Skin epidermis (tissue), 12 donors: Measurements from ENCODE around the gene PKNOX1.
"Not testable (repeated sequence)": the region's sequence is repeated elsewhere in the genome, so short reads cannot be mapped to it uniquely, and the experiment has no call there.

ENCODE experiments used
- H3K27ac ChIP-seq, 21 experiments: fragments of 200-600 bp; sonication (generic) in 11 of 21; one replicate each; pipeline ENCODE4 v1.5.0; 2020; ENCODE audit warnings: mild to moderate bottlenecking in 3 of 21, inconsistent platforms in 2 of 21, moderate library complexity in 2 of 21
- H3K4me3 ChIP-seq, 7 experiments: fragments of 200-600 bp; sonication (generic) in 2 of 7; one replicate each; pipeline ENCODE4 v1.5.0; 2020; ENCODE audit warnings: inconsistent platforms in 2 of 7, mild to moderate bottlenecking in 2 of 7, moderate library complexity in 1 of 7

Gene PKNOX1

DNA sequence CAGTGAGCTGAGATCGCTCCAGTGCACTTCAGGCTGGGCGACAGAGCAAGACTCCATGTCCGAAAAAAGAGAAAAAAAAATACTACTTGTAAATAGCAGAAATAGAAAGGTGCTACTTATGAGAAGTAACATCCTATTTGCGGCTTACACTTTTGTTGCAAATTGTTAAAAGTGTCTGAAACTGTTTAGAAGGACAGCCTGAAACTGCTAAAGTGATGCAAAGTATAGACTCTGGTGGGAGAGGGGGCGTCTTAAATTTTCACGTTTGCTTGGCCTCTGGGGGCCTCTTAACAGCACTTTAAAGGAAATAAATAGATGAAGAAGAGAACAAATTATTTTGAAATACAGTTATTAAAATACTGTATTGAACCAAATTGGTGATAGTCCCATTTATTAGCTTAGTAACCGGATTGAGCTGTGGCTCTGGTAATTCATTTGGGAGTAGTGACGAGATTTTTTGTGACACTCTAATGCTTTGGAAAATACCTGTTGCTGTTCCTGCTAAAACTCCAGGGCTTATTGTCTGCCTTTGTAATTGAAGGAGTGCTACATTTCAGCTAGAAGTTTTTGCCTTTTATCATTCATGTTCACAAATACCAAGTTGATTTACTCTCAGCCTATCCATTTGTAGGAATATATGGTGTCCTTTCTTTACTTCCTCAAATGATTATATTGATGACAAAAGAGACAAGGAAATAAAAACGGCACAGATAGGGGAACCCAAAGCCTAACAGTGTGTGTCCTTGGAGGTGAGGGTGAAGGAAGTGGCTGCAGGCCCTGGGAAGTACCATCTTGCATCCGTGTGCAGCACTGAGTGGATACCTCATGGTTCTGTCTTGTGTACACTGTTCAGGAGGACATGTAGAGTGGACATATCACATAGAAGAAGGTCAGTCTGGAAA lies 6.2 kb downstream of the PKNOX1 start:
- Histone ChIP-seq H3K27ac (peak overlapping the region in 3 of 21 experiments; percentile 7 to 52 (median 49)), H3K4me3 (no peak overlapping the region)

DNA sequence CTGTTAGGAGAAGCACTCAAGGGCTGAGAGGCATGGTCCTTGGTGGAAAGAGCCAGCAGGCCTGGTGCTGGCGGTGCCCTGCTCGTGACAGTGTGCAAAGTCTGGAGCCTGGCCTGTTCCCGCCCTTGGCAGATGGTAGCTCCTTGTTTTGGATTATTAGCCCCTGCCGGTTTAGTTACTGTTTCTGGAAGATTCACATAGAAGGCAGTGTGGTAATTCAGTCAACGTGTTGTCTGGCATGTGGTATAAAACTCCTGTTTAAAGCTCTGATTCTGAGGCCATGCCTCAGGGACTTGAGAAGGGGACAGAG lies 6.8 kb downstream of the PKNOX1 start:
- peak overlapping the region in 2 of 21 experiments; percentile 49 to 52 for H3K27ac ChIP-seq
- H3K4me3 ChIP-seq = no peak overlapping the region

DNA sequence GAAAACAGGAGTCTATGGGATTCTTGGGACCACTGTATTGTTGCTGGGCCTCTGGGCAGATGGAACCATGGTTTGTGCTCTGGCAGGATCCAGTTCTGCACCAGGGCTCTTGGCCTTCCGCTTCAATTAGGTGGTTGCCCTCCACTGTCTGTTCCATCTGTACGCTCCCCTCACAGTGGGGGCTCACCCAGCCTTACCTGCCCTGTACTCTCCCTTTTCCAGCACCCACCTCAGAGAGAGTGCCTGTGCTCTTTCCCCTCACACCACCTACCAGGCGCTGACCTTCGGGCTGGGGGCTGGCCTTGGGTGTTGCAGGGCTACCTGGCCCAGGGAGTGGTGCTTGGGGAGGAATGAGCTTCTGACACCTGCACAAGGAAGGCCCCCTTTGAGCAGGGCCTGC lies 7.5 kb downstream of the PKNOX1 start:
- Histone ChIP-seq H3K27ac (peak overlapping the region in 3 of 21 experiments; percentile 7 to 27 (median 22)), H3K4me3 (no peak overlapping the region)

DNA sequence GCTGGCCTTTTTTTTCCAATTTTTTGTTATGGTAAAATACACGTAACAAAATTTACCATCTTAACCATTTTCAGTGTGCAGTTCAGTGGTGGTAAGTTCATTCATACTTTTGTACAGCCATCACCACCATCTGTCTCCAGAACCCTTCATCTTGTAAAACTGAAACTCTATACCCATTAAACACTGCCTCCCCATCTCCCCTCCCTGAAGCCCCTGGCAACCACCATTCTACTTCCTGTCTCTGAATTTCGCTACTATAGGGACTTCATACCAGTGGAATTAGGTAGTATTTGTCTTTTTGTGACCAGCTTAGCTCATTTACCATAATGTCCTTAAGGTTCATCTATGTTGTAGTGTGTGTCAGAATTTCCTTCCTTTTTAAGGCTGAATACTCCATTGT lies 8.7 kb downstream of the PKNOX1 start:
- Histone ChIP-seq H3K4me3 (no peak overlapping the region), H3K27ac (no peak overlapping the region)

DNA sequence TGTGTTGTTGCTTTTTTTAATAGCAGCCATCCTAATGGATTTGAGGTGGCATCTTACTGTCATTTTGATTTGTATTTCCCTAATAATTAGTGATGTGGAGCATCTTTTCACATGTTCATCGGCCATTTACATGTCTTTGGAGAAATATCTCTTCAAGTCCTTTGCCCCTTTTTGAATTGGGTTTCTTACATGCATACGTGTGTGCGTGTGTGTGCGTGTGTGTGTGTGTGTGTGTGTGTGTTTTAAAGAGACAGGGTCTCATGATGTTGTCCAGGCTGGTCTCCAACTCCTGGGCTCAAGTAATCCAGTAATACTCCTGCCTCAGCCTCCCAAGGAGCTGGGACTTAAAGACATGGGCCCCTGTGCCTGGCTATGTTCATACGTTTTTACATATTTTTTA lies 9.5 kb downstream of the PKNOX1 start:
- no peak overlapping the region for H3K4me3 ChIP-seq
- no peak overlapping the region for H3K27ac ChIP-seq

DNA sequence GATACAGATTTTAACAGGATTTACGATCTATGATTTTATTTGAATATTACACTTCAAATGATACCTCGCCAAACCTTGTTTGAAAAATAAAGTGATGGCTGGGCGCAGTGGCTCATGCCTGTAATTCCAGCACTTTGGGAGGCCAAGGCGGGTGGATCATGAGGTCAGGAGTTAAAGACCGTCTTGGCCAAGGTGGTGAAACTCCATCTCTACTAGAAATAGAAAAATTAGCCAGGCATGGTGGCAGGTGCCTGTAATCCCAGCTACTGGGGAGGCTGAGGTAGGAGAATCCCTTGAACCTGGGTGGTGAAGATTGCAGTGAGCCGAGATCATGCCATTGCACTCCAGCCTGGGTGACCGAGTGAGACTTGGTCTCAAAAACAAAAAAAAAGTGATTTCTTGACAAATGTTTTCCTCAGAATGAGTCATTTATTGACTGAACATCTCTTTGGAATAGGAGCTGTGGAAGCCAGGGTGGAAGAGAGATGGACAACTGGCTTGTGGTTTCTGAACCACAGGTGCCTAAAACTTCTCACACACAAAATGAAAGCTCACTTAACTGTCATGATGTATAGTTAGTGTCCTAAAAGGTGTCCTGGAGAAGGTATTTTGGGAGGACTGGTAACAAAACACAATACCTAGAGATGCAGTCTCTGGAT lies 11.9 kb downstream of the PKNOX1 start:
- H3K27ac ChIP-seq = no peak overlapping the region
- no peak overlapping the region for H3K4me3 ChIP-seq

DNA sequence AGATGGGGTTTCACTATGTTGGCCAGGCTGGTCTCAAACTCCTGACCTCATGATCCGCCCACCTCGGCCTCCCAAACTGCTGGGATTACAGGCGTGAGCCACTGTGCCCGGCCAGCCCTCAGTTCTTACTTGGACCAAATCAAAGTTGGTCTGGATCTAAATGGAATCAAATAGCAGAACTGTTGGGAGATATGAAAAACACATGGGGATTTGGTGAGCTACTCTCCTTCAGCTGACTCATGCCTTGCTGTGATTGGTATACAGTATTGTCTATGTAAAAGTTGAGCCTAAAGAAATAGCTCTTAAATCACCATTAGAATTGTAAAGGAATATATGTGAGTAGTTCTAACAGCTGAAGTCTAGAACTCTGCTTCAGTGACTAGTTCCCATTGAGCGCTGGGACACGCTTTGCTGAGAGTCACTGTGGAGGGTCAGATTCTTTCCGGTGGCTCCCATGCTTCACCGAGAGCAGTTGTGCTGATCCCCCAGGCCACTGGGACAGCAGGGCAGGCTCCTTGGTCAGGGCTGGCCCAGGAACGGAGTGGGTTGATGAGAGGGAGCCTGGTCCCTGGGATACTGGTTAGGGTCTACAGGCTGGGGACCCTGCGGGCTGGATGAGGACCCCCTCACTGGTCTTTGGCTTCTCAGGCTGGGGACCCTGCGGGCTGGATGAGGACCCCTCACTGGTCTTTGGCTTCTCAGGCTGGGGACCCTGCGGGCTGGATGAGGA lies 14.0 kb downstream of the PKNOX1 start:
- peak overlapping the region in 1 of 21 experiments; percentile 29 for H3K27ac ChIP-seq
- H3K4me3 ChIP-seq = no peak overlapping the region

DNA sequence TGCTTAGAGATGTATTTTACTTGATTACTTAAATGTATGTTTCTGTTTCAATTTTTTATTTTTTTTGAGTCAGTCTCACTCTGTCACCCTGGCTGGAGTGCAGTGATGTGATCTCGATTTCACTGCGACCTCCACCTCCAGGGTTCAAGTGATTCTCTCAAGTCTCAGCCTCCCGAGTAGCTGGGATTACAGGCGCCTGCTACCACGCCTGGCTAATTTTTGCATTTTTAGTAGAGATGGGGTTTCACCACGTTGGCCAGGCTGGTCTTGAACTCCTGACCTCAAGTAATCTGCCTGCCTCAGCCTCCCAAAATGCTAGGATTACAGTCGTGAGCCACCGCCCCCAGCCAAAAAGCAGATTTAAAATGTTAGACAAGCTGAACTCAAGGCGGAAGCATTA lies 15.0 kb downstream of the PKNOX1 start:
- H3K4me3 ChIP-seq, H3K27ac ChIP-seq: not testable (repeated sequence)

DNA sequence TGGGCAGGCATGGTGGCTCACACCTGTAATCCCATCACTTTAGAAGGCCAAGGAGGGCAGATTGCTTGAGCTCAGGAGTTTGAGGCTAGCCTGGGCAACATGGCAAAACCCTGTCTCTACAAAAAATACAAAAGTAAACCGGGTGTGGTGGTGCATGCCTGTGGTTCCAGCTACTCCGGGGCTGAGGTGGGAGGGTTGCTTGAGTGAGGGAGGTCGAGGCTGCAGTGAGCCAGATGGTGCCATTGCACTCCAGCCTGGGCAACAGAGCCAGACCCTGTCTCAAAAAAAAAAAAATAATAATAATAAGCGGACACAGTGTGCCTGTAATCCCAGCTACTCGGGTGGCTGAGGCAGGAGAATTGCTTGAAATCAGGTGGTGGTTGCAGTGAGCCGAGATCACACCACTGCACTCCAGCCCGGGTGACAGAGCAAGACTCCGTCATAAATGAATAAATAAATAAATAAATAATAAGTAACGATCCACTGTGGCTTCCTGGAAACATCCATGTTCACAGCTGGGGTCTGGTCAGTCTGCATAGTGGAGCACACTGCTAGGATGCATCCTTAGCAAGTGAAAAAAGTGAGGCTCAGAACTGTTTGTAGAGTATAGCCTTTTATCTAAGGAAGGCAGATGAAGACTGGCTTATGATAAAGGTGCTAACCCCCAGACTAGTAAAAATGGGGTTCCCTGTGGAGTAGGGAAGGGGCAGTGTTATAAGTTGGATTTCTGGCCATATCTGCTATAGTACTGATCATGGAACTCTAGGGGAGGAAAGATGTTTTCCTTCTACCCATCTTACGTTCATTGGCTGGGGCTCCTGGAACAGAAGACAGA lies 15.7 kb downstream of the PKNOX1 start:
- H3K4me3 ChIP-seq = no peak overlapping the region
- no peak overlapping the region for H3K27ac ChIP-seq

DNA sequence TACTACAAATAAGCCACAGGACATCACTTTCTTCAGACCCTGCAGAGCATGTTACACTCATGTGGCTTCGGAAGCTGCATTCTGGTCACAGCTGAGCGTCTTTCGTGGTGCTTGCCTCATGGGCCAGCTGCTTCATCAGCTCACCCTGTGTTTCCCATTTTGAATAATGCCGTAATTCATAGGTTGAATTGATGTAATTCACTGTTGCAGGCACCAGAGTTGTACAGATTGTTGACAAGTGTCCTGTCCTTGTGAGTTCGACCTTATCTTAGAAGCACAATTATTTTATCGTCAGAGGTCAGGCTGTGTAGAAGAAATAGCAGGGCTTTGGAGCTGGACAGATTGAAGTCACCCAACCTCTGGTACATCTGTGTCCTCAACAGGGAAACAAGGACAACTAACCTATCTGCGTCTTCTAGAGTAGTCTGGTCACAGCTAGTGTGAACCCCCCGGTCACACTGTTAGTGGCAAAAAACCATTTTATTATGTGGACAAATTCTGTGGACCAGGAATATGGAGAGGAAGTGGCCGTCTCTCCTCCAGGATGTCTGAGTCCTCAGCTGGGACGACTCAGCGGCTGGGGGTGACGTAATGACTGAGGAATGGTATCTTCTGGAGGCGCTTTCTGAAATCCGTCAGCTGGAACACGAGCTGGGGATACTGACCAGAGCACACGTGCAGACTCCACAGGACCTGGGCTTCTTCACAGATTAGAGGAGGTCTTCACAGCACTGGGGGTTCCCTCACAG lies 17.8 kb downstream of the PKNOX1 start:
- Histone ChIP-seq H3K4me3 (no peak overlapping the region), H3K27ac (peak overlapping the region in 3 of 21 experiments; percentile 3 to 24 (median 19))

DNA sequence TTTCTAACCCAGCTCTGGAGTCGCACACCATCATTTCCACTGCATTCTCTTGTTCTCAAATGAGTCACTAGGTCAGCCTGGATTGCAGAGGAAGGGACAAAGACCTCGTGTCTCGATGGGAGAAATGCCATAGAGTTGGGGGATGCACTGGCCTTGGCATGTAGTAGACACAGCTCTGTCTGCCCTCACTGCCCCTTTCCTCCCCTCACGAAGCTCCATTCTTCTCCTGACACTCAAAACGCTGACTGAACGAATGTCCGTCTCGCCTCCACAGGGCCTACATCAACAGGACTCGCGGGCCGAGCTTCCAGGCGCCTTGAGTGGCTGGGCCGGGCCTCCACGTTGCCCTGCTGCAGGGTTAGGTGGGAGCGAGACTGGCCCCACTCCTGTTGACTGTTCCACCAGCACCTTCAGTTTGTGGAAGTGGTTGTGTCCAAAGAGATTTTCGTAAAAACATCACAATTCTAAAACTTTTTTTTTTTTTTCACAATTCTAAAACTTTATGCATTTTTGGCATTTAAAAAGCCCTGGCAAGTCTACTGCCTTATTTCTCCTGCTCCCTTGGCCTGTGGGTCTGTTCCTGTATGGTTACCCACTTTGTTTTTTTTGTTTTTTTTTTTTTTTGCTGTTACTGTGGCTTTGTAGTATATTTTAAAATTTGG lies 18.8 kb downstream of the PKNOX1 start:
- H3K4me3 ChIP-seq = no peak overlapping the region
- H3K27ac ChIP-seq = no peak overlapping the region

DNA sequence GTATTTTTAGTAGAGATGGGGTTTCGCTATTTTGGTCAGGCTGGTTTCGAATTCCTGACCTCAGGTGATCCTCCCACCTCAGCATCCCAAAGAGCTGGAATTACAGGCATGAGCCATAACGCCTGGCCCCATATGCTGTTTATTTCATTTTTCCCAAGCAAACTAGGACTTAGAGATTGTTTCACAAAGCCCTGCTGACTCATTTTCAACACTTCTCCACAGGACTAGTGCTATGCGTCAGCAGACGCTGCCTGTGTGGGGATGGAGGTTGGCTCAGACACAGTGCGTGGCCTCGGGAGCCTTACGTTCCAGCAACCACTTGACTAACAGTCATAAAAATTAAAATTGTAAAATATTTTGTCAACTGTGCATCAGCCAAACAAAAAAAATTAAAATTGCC lies 22.7 kb downstream of the PKNOX1 start:
- Histone ChIP-seq H3K27ac (peak overlapping the region in 5 of 21 experiments; percentile 23 to 57 (median 50)), H3K4me3 (no peak overlapping the region)

DNA sequence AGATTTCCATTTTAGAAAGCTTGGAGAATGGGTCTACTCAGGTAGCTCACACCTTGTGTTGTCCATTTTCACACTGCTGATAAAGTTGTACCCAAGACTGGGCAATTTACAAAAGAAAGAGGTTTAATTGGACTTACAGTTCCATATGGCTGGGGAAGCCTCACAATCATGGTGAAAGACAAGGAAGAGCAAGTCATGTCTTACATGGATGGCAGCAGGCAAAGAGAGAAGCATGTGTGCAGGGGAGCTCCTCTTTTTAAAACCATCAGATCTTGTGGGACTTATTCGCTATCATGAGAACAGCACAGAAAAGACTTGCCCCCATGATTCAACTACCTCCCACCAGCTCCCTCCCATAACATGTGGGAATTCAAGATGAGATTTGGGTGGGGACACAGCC lies 23.6 kb downstream of the PKNOX1 start:
- H3K4me3 ChIP-seq = not testable (repeated sequence)
- peak overlapping the region in 2 of 21 experiments; percentile 22 to 64 for H3K27ac ChIP-seq

DNA sequence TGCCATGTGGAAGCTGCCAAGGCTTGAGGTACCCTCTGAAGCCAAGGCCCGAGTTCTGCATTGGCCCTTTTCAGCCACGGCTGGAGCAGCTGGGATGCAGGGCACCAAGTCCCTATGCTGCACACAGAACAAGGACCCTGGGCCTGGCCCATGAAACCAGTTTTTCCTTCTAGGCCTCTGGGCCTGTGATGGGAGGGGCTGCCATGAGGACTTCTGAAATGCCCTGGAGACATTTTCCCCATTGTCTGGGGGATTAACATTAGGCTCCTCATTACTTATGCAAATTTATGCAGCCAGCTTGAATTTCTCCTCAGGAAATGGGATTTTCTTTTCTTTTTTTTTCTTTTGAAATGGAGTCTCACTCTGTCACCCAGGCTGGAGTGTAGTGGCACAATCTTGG lies 24.8 kb downstream of the PKNOX1 start:
- H3K4me3 ChIP-seq, H3K27ac ChIP-seq: not testable (repeated sequence)

DNA sequence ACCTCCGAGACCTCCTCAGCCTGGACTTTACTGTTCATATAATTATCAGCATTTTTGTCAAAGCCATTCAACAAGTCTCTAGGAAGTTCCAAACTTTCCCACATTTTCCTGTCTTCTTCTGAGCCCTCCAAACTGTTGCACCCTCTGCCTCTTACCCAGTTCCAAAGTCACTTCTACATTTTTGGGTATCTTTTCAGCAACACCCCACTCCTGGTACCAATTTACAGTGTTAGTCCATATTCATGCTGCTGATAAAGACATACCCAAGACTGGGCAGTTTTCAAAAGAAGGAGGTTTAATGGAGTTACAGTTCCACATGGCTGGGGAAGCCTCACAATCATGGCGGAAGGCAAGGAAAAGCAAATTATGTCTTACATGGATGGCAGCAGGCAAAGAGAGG lies 25.7 kb downstream of the PKNOX1 start:
- H3K4me3 ChIP-seq = not testable (repeated sequence)

DNA sequence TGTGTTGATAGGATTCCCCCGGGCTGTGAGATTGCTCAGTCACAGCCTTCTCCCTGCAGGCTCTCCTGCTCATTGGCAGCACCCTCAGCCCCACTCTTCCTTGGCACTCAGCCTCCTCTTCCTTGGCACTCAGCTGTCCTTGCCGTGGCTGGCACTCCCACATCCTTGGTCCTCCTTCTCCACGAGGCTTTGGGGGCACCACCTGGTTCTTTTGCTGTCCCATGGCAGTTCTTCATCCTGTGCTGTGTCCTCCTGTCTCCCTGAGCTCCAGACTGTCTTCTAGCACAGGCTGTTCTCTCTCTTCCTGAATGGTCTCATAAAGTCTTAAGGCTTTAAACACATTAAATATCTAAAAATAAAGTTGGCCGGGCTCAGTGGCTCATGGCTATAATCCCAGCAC lies 27.0 kb downstream of the PKNOX1 start:
- Histone ChIP-seq H3K4me3 (no peak overlapping the region), H3K27ac (no peak overlapping the region)

More for the DNA sequence above, 25.7 kb downstream of the PKNOX1 start:
- not testable (repeated sequence) for H3K27ac ChIP-seq

DNA sequence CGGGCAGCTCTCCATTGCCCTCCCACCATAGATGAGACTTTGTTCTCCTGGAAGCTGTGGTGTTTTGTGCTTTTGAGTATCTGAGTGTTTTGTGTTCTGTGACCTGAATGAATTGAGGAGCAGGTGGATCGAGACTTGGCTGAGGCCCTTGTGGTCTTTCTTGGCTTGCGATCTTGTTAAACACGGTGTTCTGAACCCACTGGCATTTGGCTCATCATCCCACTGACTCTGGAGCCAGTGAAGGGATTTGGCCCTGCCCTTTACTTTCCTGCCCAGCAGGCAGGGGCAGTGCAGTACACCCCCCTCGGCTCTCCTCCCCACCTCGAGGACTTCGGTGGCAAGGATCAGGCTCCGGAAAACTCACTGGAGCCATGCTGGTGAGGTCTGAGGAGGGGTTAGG lies 30.6 kb downstream of the PKNOX1 start:
- Histone ChIP-seq H3K4me3 (no peak overlapping the region), H3K27ac (no peak overlapping the region)

DNA sequence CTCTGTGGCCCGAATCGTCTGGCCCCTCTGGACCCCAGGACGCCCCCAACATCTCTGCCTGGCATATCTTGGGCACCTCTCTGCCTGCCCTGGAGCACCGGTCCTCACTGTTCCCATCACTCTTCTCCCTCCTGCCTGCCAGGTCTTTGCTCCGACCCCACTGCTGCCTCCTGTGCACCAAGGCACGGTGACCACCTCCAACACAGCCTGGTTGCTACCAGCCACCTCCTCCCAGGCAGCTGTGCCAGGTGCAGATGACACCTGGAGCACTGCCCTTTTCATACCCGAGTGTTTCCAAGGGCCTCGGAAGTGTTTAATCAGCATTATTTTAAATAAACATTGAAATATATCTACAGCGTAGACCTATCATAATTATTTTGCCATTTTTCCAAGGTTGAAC lies 31.3 kb downstream of the PKNOX1 start:
- H3K27ac ChIP-seq = no peak overlapping the region
- H3K4me3 ChIP-seq = no peak overlapping the region
